NCI-H345 treated with DMSO at 0.1 percent for 48 hours (cell line): ENCODE measurements around the gene PUDP.
"Not testable (repeated sequence)": the region's sequence is repeated elsewhere in the genome, so short reads cannot be mapped to it uniquely, and the experiment has no call there.

Experiments
- DNase-seq: peaks from one replicate; lab custom pipeline; 2025; ENCODE audit not compliant: unreplicated experiment; lab: John Stamatoyannopoulos, UW

The PUDP gene

DNA sequence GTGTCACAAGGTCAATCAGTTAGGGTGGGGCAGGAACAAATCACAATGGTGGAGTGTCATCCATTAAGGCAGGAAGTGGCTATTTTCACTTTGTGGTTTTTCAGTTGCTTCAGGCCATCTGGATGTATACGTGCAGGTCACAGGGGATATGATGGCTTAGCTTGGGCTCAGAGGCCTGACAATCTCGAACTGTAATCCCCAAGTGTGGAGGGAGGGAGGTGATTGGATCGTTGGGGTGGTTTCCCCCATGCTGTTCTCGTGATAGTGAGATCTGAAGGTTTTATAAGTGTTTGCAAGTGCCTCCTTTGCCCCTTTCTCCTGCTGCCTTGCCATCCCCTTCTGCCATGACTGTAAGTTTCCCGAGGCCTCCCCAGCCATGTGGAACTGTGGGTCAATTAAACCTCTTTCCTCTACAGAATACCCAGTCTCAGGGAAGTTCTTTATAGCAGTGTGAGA is 37.1 kb downstream of the PUDP start:
- no peak for DNase-seq

DNA sequence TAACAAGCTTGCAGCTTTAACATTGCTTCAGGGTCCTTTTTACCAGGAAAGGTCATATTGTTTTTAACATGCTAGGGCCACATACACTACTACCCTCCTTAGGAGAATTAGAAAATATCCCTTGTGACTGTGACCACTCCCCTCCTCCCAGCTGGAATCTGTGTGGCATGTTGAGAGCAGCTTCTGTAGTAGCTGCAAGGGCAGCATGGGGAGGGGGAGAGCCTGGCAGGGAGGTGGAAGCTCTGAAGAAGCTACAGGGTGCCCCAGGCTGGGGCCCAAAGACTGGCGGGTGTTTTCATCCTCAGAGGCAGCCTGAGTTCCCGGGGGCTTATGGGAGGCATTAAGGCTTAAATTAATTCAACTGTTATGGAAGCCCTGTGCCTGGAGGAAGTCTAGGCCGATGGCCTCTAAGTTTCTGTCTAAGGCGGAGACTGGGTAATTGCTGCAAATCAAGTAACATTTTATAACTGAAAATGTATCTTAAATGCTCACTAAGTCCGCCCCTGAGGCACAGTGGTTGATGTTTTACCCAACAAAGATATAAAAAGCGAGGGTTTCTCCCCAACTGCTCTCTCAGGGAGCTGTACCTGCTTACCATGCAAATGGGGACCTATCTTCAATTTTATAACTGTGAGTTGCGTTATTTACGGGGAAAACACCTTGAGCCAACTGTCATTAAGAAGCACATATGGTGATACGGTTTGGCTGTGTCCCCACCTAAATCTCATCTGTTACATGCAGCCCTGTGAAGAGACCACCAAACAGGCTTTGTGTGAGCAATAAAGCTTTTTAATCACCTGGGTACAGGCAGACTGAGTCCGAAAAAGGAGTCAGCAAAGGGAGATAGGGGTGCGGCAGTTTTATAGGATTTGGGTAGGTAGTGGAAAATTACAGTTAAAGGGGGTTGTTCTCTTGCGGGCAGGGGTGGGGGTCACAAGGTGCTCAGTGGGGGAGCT is 37.8 kb downstream of the PUDP start:
- DNase-seq, result no peak

- DNase-seq, result no peak
Measured at GRCh38 chrX:7109049-7109531, 38.9 kb downstream of the PUDP start.

DNA sequence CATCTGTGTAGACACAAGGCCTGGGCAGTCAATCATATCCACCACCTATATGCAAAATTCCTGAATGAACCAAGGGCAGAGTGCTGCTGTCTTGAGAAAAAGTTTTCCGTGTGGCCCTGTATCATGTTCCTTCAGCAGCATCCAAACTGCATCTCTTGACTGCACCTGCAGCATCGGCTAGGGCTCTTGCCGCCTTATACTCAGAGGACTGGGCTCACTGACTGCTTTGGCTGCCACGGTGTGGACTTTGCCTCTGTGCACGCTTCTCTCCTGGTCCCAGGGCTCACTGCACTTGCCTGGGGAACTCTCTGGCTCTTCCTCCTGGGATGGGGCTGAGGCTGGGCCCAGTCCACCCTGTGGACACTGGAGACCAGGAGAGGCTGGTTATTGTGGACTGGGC is 39.9 kb downstream of the PUDP start:
- no peak for DNase-seq

GRCh38 chrX:7106649-7107048 is 41.3 kb downstream of the PUDP start:
- no peak for DNase-seq

DNA sequence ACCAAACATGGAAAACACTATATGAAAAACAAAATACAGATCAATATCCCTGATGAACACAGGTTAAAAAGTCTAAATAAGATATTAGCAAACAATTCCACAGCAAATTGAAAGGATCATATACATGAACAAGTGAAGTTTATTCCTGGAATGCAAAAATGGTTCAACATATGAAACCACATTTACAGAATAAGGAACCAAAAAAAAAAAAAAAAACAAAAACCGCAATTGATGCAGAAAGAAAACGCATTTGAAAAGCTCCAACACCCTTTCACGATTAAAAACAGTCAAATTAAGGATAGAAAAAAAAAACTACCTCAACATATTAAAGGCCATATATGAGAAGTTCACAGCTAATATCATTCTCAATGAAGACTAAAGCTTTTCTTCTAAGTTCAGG is 45.8 kb downstream of the PUDP start:
- no peak for DNase-seq

DNA sequence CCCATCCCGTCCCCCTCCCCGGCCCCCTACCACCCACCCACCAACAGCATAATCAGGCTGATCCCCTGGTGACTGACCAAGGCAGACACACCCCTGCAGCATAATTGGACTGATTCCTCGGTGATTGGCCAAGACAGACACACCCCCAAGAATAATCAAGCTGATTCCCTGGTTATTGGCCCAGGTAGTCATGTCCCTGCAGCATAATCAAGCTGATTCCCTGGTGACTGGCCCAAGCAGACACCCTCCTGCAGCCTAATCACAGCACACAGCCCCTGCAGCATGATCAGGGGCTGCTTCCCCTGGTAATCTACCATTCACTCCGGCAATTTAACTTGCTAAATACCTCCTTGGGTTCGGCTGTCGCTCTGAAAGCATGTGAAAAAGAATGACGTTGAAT is 47.9 kb downstream of the PUDP start:
- DNase-seq, result no peak

DNA sequence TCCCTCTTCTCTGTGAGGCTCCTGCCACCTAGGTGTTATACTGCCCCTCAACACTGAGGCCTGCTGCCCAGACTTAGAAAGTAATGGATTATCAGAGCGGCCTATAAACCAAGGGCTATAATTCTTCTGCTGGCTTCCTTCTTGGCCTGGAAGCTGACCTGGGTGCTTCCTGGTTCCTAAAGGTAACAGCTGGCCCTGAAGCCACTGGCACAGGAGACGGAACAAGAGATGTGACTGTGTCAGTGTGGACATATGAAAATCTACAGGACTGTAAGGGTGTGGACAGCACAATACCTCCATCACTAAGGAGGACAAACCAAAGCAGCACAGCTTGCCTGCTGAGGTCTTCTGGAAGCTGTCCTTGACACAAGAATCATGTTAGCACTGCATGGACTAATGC is 52.3 kb downstream of the PUDP start:
- DNase-seq, result not testable (repeated sequence)

GRCh38 chrX:7093305-7093704 is 54.6 kb downstream of the PUDP start:
- DNase-seq, result no peak

DNA sequence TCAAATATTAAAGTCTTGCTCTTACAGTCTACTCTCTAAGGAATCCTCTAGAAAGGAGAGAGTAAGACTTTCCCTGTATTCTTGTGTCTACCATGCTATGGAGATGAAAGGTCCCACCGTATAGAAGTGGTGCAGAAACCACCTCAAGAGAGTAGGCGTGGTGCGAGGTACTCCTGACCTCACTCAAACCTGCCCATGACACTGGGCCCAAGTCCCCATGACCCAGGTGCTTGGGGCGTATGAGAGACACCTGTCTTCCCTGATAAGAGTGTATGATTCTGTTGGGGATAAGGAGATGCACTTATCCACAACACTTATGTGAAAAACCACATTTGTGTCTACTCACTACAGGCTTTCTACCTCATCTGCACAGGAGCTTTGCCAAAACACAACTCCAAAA is 55.4 kb downstream of the PUDP start:
- DNase-seq, result no peak

DNA sequence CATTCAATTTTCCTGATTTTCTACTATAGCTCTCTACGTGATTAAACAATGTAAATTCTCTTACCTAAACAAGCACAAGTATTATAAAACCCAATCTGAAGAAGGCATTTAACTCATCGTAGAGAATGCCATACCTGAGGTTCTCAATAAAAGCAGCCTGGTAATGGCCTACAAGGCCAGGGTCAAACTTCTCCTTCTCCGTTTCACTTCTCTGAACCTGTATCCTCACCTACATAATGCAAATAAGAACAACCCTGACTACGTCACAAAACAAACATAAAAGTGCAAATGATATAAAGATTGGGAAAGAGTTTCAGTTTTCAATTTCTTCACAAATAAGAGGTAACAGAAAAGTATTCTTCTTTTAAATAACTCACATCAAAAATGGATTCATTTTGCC is 56.0 kb downstream of the PUDP start:
- DNase-seq, result no peak

DNA sequence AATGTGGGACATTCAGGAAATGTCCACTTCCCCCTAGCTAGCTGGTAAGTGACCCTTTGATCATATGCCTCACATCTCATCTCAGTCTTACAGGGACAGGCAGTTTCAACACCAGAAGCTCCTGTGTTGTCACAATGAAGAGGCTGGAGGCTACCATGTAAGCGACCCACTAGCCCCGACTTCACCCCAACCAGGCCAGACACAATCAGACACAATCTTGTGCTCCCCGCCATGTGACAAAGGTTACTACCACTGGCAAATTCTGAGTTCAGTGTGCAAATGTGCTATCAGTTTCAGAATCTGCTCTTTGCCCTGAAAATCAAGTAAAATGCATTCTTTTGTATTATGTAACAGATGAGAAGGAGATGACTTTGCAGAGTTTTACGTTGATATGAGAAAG is 57.3 kb downstream of the PUDP start:
- DNase-seq, result no peak

GRCh38 chrX:7088968-7089615 is 58.9 kb downstream of the PUDP start:
- DNase-seq, result no peak

DNA sequence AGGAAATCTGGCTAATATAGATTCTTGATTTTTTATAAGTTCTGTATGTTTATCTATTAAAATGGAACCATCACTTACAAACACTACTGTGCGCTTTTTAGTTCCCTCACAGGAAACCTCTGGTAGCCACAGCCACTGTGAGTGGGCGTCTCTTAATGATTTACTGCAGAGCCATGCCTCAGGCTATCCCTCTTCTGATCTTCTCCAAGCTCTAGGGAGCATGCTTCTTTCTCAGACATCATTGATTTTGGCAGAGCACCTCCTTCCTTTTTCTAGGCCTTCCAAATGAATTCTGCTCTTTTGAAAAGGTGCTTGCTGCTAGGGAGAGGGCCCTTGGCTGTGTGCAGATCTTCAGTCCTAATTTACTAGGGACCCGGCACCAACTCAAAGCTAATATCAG is 61.6 kb downstream of the PUDP start:
- no peak for DNase-seq

DNA sequence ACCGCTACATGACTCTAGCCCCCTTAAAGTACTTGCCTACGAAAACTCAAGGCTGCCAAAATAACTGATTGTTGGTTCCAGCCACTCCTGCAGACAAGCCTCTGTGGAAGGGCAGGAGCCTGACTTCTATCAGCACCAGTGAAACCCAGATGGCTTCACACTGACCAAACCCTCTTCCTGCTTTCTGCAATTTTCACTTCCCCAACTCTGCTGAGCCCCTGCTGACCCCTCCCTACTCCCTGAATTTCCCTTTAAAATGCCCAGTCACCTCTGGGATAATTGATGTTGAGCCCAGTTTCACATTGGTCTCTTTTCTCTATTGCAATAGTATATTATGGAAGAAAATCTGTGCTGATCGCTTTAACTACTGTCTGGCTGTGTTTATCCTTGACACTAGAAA is 62.1 kb downstream of the PUDP start:
- DNase-seq, result no peak

GRCh38 chrX:7084841-7085240 is 63.1 kb downstream of the PUDP start:
- no peak for DNase-seq

DNA sequence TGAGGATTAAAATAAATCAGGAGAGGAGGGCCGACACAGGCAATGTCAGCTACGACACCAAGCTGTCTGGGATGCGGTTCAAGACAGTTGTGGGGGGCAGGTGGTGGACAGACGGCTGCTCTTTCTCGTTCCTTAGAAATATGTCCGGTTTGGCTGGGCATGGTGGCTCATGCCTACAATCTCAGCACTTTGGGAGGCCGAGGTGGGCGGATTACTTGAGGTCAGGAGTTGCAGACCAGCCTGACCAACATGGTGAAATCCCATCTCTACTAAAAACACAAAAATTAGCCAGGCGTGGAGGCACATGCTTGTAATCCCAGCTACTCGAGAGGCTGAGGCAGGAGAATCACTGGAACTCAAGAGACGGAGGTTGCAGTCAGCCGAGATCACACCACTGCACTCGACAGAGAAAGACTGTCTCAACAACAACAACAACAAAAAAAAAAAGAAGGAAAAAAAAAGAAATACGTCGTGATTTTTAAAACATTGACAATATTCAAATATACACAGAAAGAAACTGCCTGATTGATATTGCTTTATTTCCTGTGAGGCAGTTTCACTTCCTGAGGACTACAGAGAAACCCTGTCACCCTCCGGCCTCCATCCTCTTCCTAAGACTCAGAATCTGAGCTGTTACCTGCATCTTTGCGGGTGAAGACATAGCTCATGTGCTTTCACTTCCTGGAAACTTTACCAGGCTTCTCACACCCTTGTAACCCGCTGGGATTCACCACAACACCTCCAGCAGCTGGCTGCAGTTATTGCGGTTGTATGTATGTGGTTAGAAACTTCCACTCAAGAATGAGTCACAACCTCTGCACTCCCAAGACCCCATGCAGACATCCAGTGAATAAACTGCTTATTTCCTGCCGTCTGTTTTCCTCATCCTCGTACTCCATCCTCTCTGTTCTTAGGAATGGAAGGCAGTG is 64.2 kb downstream of the PUDP start:
- no peak for DNase-seq

DNA sequence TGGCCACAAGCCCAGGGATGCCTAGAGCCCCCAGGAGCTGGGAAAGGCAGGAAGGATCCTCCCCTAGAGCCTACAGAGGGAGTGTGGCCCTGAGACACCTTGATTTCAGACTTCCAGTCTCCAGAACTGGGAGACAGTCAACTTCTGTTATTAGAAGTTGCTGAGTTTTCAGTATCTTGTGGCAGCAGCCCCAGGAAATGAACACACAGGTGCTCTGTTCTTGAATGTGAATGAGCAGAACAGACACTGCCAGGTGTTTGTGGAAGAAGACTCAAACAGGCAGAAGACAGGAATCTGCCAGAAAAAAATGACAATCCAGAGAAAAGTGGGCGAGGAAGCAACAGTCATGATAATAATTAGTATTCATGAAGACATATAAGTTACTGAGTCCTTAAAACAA is 64.9 kb downstream of the PUDP start:
- no peak for DNase-seq

DNA sequence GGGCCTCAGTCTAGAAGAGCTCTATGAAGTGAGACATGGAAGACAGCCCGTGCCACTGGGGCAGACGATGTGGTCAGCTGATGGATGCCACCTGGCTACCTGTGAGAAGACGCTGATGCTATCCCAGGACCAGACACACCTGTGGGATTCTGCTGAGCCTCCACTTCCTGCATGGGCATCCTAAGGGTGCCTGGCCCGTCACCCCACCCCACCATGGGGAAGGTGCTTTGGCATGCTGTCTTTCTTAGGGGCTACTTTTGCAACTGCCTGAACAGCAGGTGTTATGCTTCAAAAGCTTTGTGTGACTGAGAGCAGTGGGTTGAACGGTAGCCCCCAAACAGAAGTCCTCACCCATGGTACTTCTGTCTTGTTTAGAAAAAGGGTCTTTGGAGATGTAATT is 65.4 kb downstream of the PUDP start:
- no peak for DNase-seq

DNA sequence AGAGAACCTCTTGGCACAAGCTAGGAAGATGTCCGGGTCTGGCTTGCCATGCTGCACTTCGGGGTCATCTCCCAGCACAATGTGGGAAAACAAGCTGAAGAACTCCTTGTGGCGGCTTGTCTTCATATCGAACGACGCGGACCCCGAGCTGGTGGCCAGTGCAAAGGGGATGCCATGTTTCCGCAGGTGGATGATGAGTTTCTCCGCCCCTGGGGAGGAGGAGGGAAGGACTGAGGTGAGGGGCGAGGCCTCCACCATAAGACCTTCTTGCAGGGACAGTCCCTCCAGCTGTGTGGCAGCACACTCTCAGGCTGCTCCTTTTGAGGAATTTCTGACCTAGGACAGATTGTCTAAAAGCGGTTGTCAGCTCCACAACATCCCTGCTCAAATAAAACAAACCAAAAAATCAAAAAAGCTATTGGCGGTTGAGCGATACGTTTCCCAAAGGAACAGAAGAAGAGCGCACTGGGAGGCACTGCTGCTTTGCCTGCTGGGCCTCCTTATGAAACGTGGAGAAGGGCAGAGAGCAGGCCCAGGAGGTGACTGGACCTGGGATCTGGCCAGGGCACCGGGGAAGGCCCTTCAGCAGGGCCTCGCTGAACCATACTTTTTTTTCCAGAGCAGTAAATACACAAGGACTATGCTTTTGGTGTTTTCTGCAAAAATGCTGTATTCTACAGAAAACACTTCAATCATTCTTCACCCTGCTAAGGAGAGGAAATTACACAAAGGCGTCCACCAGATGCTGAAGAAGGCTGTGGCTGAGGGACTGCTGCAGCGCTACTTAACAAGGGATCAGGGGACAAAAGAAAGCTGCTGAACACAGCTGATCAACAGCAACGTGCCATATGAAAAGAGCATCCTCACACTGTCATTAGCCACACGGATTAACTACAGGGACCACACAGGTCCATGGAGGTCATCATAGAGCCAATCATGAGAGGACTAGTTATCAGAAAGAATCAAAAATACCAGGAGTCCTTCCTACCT is 70.4 kb downstream of the PUDP start:
- no peak for DNase-seq
